Tibial nerve (tissue), 4 donors: ENCODE data around the gene MAPK1.

ENCODE experiments used
- EP300 ChIP-seq, 2 donors: sonication (generic); formaldehyde crosslinking; IDR thresholded peaks; one replicate each; pipeline ENCODE4 v1.6.1; 2017; ENCODE audit warnings: antibody characterized with exemption in 2 of 2, mild to moderate bottlenecking in 1 of 2
- POLR2A ChIP-seq, 2 donors: fragments of 450-650 bp; IDR thresholded peaks; one replicate each; pipeline ENCODE4 v1.6.1; 2017; ENCODE audit warnings: antibody characterized with exemption in 2 of 2, mild to moderate bottlenecking in 2 of 2, moderate library complexity in 2 of 2
- TF ChIP-seq, protein P1 (sequence below), 5 experiments: fragments of 200-600 bp in 3 of 5; fragments of 450-650 bp in 2 of 5; sonication (generic) in 3 of 5; IDR thresholded peaks; one replicate each; pipeline ENCODE4 v1.5.1; 2016 to 2019; ENCODE audit warnings: antibody characterized with exemption in 5 of 5, mild to moderate bottlenecking in 3 of 5, moderate library complexity in 2 of 5

GRCh38 chr22:21845558-21846453, 21.6 kb downstream of the MAPK1 start:
- no peak for TF ChIP-seq POLR2A (IDR thresholded peaks at IDR 0.05)
- TF ChIP-seq, protein P1, sequence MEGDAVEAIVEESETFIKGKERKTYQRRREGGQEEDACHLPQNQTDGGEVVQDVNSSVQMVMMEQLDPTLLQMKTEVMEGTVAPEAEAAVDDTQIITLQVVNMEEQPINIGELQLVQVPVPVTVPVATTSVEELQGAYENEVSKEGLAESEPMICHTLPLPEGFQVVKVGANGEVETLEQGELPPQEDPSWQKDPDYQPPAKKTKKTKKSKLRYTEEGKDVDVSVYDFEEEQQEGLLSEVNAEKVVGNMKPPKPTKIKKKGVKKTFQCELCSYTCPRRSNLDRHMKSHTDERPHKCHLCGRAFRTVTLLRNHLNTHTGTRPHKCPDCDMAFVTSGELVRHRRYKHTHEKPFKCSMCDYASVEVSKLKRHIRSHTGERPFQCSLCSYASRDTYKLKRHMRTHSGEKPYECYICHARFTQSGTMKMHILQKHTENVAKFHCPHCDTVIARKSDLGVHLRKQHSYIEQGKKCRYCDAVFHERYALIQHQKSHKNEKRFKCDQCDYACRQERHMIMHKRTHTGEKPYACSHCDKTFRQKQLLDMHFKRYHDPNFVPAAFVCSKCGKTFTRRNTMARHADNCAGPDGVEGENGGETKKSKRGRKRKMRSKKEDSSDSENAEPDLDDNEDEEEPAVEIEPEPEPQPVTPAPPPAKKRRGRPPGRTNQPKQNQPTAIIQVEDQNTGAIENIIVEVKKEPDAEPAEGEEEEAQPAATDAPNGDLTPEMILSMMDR (IDR thresholded peaks at IDR 0.05) = no peak
- no peak for TF ChIP-seq EP300 (IDR thresholded peaks at IDR 0.05)
